Keratinocyte (primary cell): ENCODE measurements around the gene NET1.

Experiments used
- CTCF ChIP-seq, 3 experiments: IDR thresholded peaks in 1 of 3; conservative IDR thresholded peaks in 1 of 3; optimal IDR thresholded peaks in 1 of 3; 2 replicates in 2 of 3; 3 replicates in 1 of 3; pipeline versions ENCODE3 to v1.5.1; 2011; ENCODE audit warnings: low read length in 3 of 3, mild to moderate bottlenecking in 3 of 3, moderate library complexity in 2 of 3, control low read depth in 1 of 3, inconsistent platforms in 1 of 3; ENCODE audit not compliant: insufficient read depth in 2 of 3; ENCODE audit errors: extremely low read depth in 1 of 3
- EZH2 ChIP-seq: IDR thresholded peaks from one replicate; pipeline ENCODE4 v1.6.1; 2012; ENCODE audit warnings: inconsistent platforms, mild to moderate bottlenecking, low read length, moderate library complexity

GRCh38 chr10:5449227-5449626, 36.9 kb downstream of the NET1 start:
- TF ChIP-seq CTCF (optimal IDR thresholded peaks at IDR 0.05 in 1 of 3, IDR thresholded peaks at IDR 0.05 in 1 of 3, conservative IDR thresholded peaks at IDR 0.05 in 1 of 3; ENCODE audit: extremely low read depth in 1 of 3, insufficient read depth in 2 of 3, low read length in 3 of 3) (no peak), EZH2 (no peak)
